ENCODE measurements around the gene GRIK4.

DNA sequence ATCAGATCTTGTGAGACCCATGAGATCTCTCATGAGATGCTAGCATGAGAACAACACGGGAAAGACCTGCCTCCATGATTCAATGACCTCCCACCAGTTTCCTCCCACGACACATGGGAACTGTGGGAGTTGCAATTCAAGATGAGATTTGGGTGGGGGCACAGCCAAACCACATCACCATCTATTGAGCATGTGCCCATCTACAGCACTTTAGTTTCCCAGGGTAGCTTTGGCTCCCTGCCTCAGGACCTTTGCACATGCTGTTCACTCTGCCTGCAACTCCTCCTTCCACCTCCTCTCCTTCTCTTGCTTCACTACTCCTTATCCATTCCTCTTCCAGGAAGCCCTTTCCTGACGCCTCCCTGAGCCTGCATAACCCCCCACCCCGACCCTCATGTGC lies 17.2 kb downstream of the GRIK4 start:
- TF ChIP-seq CTCF (IDR thresholded peaks at IDR 0.05; ENCODE audit: insufficient read depth, low read length) (no peak), GABPA (IDR thresholded peaks at IDR 0.05; ENCODE audit: low read depth) (no peak), POLR2AphosphoS5 (IDR thresholded peaks at IDR 0.05; ENCODE audit: low read depth) (no peak)
- TF ChIP-seq, protein P1, sequence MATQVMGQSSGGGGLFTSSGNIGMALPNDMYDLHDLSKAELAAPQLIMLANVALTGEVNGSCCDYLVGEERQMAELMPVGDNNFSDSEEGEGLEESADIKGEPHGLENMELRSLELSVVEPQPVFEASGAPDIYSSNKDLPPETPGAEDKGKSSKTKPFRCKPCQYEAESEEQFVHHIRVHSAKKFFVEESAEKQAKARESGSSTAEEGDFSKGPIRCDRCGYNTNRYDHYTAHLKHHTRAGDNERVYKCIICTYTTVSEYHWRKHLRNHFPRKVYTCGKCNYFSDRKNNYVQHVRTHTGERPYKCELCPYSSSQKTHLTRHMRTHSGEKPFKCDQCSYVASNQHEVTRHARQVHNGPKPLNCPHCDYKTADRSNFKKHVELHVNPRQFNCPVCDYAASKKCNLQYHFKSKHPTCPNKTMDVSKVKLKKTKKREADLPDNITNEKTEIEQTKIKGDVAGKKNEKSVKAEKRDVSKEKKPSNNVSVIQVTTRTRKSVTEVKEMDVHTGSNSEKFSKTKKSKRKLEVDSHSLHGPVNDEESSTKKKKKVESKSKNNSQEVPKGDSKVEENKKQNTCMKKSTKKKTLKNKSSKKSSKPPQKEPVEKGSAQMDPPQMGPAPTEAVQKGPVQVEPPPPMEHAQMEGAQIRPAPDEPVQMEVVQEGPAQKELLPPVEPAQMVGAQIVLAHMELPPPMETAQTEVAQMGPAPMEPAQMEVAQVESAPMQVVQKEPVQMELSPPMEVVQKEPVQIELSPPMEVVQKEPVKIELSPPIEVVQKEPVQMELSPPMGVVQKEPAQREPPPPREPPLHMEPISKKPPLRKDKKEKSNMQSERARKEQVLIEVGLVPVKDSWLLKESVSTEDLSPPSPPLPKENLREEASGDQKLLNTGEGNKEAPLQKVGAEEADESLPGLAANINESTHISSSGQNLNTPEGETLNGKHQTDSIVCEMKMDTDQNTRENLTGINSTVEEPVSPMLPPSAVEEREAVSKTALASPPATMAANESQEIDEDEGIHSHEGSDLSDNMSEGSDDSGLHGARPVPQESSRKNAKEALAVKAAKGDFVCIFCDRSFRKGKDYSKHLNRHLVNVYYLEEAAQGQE (IDR thresholded peaks at IDR 0.05; ENCODE audit: insufficient replicate concordance, low read depth), result no peak
